PC-3 (cell line): ENCODE measurements around the gene IL1B. TPM values are rescaled to one million over a fixed set of nuclear protein-coding genes. Genes with fewer than 3 reads are reported as not detected.

Experiments
- ATAC-seq: fragments of 200-7000 bp; cut with Tn5 transposase; 2 replicates; pipeline ENCODE4 v1.9.1; 2020; ENCODE audit warnings: mild to moderate bottlenecking, moderate library complexity
- BruUV-seq: library from RNA; stranded (reverse); fragments of 400-500 nt; replicated peaks from 2 replicates; lab custom pipeline; 2021; lab: Mats Ljungman, UMichigan
- CTCF ChIA-PET: fragments of 300-600 bp; sonication (Branson Sonifier 250); formaldehyde crosslinking; loops from one replicate; lab custom pipeline; 2022; ENCODE audit warnings: antibody characterized with exemption; lab: Charles Lee
- POLR2A ChIA-PET: fragments of 300-600 bp; sonication (Branson Sonifier 250); formaldehyde crosslinking; loops from one replicate; lab custom pipeline; 2022; ENCODE audit warnings: antibody characterized with exemption; ENCODE audit not compliant: unreplicated experiment; lab: Charles Lee
- DNase-seq: peaks from one replicate; pipeline ENCODE4 v3.0.0-alpha.2; 2015
- H2AFZ ChIP-seq: fragments of 300-600 bp; sonication (generic); 2 replicates; pipeline ENCODE4 v1.6.0; 2016; ENCODE audit warnings: antibody characterized with exemption, low read length
- H3F3A ChIP-seq: fragments of 300-600 bp; sonication (generic); one replicate; pipeline ENCODE4 v1.6.0; 2017; ENCODE audit warnings: antibody characterized with exemption, low read length, control low read depth, mild to moderate bottlenecking; ENCODE audit not compliant: unreplicated experiment
- H3K27ac ChIP-seq: fragments of 300-600 bp; sonication (generic); 2 replicates; pipeline ENCODE4 v1.5.1; 2016; ENCODE audit warnings: mild to moderate bottlenecking, low read length
- H3K27me3 ChIP-seq: fragments of 300-600 bp; sonication (generic); 2 replicates; pipeline ENCODE4 v1.6.1; 2016; ENCODE audit warnings: low read length, mixed read lengths
- H3K36me3 ChIP-seq: fragments of 300-600 bp; sonication (generic); 2 replicates; pipeline ENCODE4 v1.6.1; 2016; ENCODE audit warnings: low read depth, mixed run types, low read length, mixed read lengths
- H3K4me1 ChIP-seq: fragments of 300-600 bp; sonication (generic); 2 replicates; pipeline ENCODE4 v1.5.1; 2016; ENCODE audit warnings: low read length; ENCODE audit not compliant: insufficient read depth
- H3K4me2 ChIP-seq: fragments of 300-600 bp; sonication (generic); 2 replicates; pipeline ENCODE4 v1.6.0; 2016; ENCODE audit warnings: low read length
- H3K4me3 ChIP-seq: fragments of 300-600 bp; sonication (generic); 2 replicates; pipeline ENCODE4 v1.5.1; 2016; ENCODE audit warnings: mild to moderate bottlenecking, low read length, mixed read lengths
- H3K79me2 ChIP-seq: fragments of 300-600 bp; sonication (generic); 2 replicates; pipeline ENCODE4 v1.6.1; 2017; ENCODE audit warnings: low read length, mixed read lengths
- H3K9ac ChIP-seq: fragments of 300-600 bp; sonication (generic); 2 replicates; pipeline ENCODE4 v1.6.0; 2016; ENCODE audit warnings: mild to moderate bottlenecking, low read length
- H3K9me2 ChIP-seq: fragments of 300-600 bp; sonication (generic); replicated peaks from 2 replicates; pipeline ENCODE4 v1.6.1; 2016; ENCODE audit warnings: mixed run types, low read length, mixed read lengths
- H3K9me3 ChIP-seq: fragments of 300-600 bp; sonication (generic); 2 replicates; pipeline ENCODE4 v1.6.1; 2016; ENCODE audit warnings: low read length, mixed read lengths
- H4K20me1 ChIP-seq: fragments of 300-600 bp; sonication (generic); 2 replicates; pipeline ENCODE4 v1.6.1; 2016; ENCODE audit warnings: low read length, mixed read lengths
- EZH2 ChIP-seq: fragments of 300-600 bp; sonication (generic); IDR thresholded peaks from one replicate; pipeline ENCODE4 v1.6.1; 2017; ENCODE audit warnings: antibody characterized with exemption, mild to moderate bottlenecking, low read length; ENCODE audit not compliant: unreplicated experiment
- EZH2phosphoT487 ChIP-seq: fragments of 300-600 bp; sonication (generic); IDR thresholded peaks from 2 replicates; pipeline ENCODE4 v1.6.1; 2018; ENCODE audit warnings: mild to moderate bottlenecking, antibody characterized with exemption, low read length, borderline replicate concordance
- intact Hi-C: fragments of 100-400 bp; cut with micrococcal nuclease; formaldehyde crosslinking; loops from 2 replicates; pipeline ENCODE4 v1.9.0; 2023
- total RNA-seq: library from RNA; depleted of rRNA; stranded (reverse); fragments of >200 nt; gene quantifications from 2 replicates; pipeline ENCODE4 v1.2.3, GENCODE V29; 2014
- TF ChIP-seq, protein P1 (sequence below): fragments of 300-600 bp; sonication (generic); conservative IDR thresholded peaks from 2 replicates; pipeline ENCODE4 v1.5.1; 2017; ENCODE audit warnings: antibody characterized with exemption, low read depth, mild to moderate bottlenecking, low read length

The IL1B gene
- total RNA-seq, 1 experiment from 2014 or later: 67.5 TPM

DNA sequence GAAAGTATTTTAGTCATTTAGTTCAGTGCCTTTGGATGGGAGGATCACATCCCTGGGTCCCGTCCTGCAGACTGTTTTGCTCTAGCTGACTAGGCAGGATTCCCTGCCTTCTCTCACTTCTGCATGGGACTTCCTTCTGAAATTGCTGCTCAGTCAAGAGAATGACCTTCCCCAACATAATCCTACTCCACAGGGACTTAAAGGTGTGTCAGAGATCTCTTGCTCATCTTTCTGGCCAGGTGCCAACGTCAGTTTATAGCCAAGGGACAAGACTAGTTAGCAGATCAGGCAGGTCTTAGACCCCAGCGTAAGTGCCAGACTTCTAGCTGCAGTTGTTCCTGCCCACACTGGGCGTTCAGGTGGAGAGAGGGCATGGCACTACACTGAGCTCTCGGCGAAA is 9.5 kb upstream of the IL1B start:
- no peak for ATAC-seq
- Histone ChIP-seq H3F3A (no peaks in the 10 kb centered on the region), H3K4me3 (no peak overlapping the region), H3K4me1 (no peaks in the 10 kb centered on the region), H3K4me2 (no peak overlapping the region), H3K9me2 (no peaks in the 10 kb centered on the region), H4K20me1 (no peaks in the 10 kb centered on the region), H3K79me2 (no peaks in the 10 kb centered on the region), H3K9me3 (no peaks in the 10 kb centered on the region), H3K9ac (no peak overlapping the region), H3K27me3 (no peaks in the 10 kb centered on the region), H3K27ac (no peak overlapping the region), H2AFZ (no peak overlapping the region), H3K36me3 (no peaks in the 10 kb centered on the region)
- ChIA-PET POLR2A (no interaction called here), CTCF (no interaction called here)
- DNase-seq: no peak
- TF ChIP-seq EZH2: no peak
- TF ChIP-seq EZH2phosphoT487: no peak
- TF ChIP-seq, protein P1, sequence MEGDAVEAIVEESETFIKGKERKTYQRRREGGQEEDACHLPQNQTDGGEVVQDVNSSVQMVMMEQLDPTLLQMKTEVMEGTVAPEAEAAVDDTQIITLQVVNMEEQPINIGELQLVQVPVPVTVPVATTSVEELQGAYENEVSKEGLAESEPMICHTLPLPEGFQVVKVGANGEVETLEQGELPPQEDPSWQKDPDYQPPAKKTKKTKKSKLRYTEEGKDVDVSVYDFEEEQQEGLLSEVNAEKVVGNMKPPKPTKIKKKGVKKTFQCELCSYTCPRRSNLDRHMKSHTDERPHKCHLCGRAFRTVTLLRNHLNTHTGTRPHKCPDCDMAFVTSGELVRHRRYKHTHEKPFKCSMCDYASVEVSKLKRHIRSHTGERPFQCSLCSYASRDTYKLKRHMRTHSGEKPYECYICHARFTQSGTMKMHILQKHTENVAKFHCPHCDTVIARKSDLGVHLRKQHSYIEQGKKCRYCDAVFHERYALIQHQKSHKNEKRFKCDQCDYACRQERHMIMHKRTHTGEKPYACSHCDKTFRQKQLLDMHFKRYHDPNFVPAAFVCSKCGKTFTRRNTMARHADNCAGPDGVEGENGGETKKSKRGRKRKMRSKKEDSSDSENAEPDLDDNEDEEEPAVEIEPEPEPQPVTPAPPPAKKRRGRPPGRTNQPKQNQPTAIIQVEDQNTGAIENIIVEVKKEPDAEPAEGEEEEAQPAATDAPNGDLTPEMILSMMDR: no peak
- no TSS peak for BruUV-seq
- intact Hi-C loops: no loop called here

DNA sequence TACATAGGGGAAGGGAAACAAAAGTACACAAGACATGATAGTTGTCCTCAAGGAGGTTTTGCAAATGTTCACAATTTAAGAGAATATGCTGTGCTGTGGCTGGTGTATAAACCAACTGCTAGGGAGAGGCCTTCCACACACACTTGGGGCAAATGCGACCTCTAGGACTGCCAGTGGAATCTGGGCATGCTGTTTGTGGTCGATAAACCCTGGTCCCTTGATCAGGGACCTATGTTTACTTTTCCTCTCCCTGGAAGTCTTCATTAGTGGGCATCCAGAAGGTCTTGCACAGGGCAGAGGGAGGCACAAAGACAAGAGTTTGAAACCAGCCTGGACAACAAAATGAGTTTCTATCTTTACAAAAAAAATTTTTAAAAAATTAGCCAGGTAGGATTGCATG is 7.3 kb upstream of the IL1B start:
- BruUV-seq: no TSS peak
- CTCF ChIA-PET: no interaction called here

DNA sequence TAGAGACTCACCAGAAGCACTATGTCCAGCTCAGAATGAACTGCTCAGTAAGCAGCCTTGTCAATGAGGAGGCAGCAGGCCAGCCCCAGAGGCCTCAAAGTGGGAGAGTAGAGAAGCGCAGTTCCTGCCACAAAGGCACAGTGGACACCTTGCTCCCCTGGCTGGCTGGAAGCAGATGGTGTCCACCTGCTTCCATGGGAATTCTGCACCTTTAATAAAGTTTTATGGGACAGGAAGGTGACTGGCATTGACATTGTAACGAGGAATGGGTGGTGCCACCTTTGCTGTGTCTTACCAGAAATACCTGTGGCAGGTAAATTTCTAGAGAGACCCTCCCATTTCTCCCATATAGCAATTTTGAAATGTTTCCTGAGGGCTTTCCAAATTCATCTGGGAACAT is 6.7 kb upstream of the IL1B start:
- Histone ChIP-seq H3K27me3 (no peaks in the 10 kb centered on the region), H3F3A (no peaks in the 10 kb centered on the region), H3K4me2 (no peak overlapping the region), H3K27ac (no peak overlapping the region), H3K9me3 (no peaks in the 10 kb centered on the region), H3K9ac (no peak overlapping the region), H3K9me2 (no peaks in the 10 kb centered on the region), H4K20me1 (no peaks in the 10 kb centered on the region), H3K4me1 (peaks cover 17% of the 10 kb centered on the region), H2AFZ (no peak overlapping the region), H3K36me3 (no peaks in the 10 kb centered on the region), H3K79me2 (no peaks in the 10 kb centered on the region), H3K4me3 (no peak overlapping the region)
- POLR2A ChIA-PET: no interaction called here
- CTCF ChIA-PET: no interaction called here
- intact Hi-C loops: no loop called here
- TF ChIP-seq, protein P1: no peak
- TF ChIP-seq EZH2 (no peak), EZH2phosphoT487 (no peak)
- no TSS peak for BruUV-seq
- no peak for ATAC-seq
- DNase-seq: no peak

More for the DNA sequence above, 7.3 kb upstream of the IL1B start:
- no peaks in the 10 kb centered on the region for H4K20me1 ChIP-seq
- ATAC-seq (no peak), DNase-seq (no peak)
- no peak overlapping the region for H3K27ac ChIP-seq
- H3K9ac ChIP-seq: no peak overlapping the region
- no peaks in the 10 kb centered on the region for H3K9me2 ChIP-seq
- POLR2A ChIA-PET: interaction anchor here (0.7 kb wide), 1 partner anchor 64 kb away, joined by 5 read pairs; no protein-coding TSS in a partner anchor
- intact Hi-C loops: no loop called here
- H3K4me1 ChIP-seq: peaks cover 17% of the 10 kb centered on the region
- no peak overlapping the region for H2AFZ ChIP-seq
- H3K4me3 ChIP-seq: no peak overlapping the region
- H3K36me3 ChIP-seq: no peaks in the 10 kb centered on the region
- TF ChIP-seq EZH2phosphoT487 (no peak), EZH2 (no peak)
- TF ChIP-seq, protein P1: no peak
- no peaks in the 10 kb centered on the region for H3K9me3 ChIP-seq
- H3F3A ChIP-seq: no peaks in the 10 kb centered on the region
- H3K79me2 ChIP-seq: no peaks in the 10 kb centered on the region
- H3K4me2 ChIP-seq: no peak overlapping the region
- no peaks in the 10 kb centered on the region for H3K27me3 ChIP-seq
